ENCODE data around the gene NEURL1B.

DNA sequence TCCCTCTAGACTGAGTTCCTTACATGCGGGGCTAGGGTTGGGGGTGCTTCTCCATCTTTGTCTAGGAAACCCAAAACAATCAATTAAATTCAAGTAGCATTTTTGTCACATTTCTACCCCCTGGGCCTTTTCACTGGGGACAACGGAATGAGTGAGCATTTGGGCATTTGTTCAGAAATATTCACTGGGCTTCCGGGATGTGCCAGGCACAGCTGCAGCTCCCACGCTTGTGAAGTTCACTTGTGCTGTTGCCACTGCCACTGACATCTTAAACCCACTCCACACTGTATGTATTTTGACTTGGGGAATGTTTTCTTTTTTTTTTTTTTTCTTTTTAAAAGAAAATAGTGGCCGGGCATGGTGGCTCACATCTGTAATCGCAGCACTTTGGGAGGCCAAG is 98.3 kb downstream of the NEURL1B start:
- no peak for TF ChIP-seq YY1 (IDR thresholded peaks at IDR 0.05)
- TF ChIP-seq, protein P1, sequence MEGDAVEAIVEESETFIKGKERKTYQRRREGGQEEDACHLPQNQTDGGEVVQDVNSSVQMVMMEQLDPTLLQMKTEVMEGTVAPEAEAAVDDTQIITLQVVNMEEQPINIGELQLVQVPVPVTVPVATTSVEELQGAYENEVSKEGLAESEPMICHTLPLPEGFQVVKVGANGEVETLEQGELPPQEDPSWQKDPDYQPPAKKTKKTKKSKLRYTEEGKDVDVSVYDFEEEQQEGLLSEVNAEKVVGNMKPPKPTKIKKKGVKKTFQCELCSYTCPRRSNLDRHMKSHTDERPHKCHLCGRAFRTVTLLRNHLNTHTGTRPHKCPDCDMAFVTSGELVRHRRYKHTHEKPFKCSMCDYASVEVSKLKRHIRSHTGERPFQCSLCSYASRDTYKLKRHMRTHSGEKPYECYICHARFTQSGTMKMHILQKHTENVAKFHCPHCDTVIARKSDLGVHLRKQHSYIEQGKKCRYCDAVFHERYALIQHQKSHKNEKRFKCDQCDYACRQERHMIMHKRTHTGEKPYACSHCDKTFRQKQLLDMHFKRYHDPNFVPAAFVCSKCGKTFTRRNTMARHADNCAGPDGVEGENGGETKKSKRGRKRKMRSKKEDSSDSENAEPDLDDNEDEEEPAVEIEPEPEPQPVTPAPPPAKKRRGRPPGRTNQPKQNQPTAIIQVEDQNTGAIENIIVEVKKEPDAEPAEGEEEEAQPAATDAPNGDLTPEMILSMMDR (IDR thresholded peaks at IDR 0.05; ENCODE audit: low read depth, low read length, missing input control): no peak
- no peak for TF ChIP-seq TAF1 (conservative IDR thresholded peaks at IDR 0.05)
- TF ChIP-seq, protein P2, sequence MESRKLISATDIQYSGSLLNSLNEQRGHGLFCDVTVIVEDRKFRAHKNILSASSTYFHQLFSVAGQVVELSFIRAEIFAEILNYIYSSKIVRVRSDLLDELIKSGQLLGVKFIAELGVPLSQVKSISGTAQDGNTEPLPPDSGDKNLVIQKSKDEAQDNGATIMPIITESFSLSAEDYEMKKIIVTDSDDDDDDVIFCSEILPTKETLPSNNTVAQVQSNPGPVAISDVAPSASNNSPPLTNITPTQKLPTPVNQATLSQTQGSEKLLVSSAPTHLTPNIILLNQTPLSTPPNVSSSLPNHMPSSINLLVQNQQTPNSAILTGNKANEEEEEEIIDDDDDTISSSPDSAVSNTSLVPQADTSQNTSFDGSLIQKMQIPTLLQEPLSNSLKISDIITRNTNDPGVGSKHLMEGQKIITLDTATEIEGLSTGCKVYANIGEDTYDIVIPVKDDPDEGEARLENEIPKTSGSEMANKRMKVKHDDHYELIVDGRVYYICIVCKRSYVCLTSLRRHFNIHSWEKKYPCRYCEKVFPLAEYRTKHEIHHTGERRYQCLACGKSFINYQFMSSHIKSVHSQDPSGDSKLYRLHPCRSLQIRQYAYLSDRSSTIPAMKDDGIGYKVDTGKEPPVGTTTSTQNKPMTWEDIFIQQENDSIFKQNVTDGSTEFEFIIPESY (IDR thresholded peaks at IDR 0.05): no peak
- TF ChIP-seq JUND (IDR thresholded peaks at IDR 0.05): no peak
- no peak for TF ChIP-seq GABPA (IDR thresholded peaks at IDR 0.05 in 1 of 2, conservative IDR thresholded peaks at IDR 0.05 in 1 of 2)
- TF ChIP-seq, protein P3, sequence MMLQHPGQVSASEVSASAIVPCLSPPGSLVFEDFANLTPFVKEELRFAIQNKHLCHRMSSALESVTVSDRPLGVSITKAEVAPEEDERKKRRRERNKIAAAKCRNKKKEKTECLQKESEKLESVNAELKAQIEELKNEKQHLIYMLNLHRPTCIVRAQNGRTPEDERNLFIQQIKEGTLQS (IDR thresholded peaks at IDR 0.05): no peak
- TF ChIP-seq RAD21 (IDR thresholded peaks at IDR 0.05): no peak
- TF ChIP-seq, protein P4, sequence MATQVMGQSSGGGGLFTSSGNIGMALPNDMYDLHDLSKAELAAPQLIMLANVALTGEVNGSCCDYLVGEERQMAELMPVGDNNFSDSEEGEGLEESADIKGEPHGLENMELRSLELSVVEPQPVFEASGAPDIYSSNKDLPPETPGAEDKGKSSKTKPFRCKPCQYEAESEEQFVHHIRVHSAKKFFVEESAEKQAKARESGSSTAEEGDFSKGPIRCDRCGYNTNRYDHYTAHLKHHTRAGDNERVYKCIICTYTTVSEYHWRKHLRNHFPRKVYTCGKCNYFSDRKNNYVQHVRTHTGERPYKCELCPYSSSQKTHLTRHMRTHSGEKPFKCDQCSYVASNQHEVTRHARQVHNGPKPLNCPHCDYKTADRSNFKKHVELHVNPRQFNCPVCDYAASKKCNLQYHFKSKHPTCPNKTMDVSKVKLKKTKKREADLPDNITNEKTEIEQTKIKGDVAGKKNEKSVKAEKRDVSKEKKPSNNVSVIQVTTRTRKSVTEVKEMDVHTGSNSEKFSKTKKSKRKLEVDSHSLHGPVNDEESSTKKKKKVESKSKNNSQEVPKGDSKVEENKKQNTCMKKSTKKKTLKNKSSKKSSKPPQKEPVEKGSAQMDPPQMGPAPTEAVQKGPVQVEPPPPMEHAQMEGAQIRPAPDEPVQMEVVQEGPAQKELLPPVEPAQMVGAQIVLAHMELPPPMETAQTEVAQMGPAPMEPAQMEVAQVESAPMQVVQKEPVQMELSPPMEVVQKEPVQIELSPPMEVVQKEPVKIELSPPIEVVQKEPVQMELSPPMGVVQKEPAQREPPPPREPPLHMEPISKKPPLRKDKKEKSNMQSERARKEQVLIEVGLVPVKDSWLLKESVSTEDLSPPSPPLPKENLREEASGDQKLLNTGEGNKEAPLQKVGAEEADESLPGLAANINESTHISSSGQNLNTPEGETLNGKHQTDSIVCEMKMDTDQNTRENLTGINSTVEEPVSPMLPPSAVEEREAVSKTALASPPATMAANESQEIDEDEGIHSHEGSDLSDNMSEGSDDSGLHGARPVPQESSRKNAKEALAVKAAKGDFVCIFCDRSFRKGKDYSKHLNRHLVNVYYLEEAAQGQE (IDR thresholded peaks at IDR 0.05): no peak
- no peak for TF ChIP-seq EGR1 (IDR thresholded peaks at IDR 0.05; ENCODE audit: low read depth in 2 of 2)
- TF ChIP-seq FOXA1 (IDR thresholded peaks at IDR 0.05): no peak
- no peak for TF ChIP-seq FOXA2 (IDR thresholded peaks at IDR 0.05)
- TF ChIP-seq, protein P5, sequence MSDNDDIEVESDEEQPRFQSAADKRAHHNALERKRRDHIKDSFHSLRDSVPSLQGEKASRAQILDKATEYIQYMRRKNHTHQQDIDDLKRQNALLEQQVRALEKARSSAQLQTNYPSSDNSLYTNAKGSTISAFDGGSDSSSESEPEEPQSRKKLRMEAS (IDR thresholded peaks at IDR 0.05): no peak
- no peak for TF ChIP-seq HNF4G (IDR thresholded peaks at IDR 0.05)
